GM12891 (cell line): ENCODE measurements around the gene TNPO2.
A peak's percentile ranks its signal among the peaks of the same experiment; 100 is the strongest.
"Not testable (repeated sequence)": the region's sequence is repeated elsewhere in the genome, so short reads cannot be mapped to it uniquely, and the experiment has no call there.

Source experiments
- DNase-seq: peaks from one replicate; pipeline ENCODE4 v3.0.0; 2011; ENCODE audit warnings: low spot score; ENCODE audit not compliant: insufficient read length
- FAIRE-seq: peaks from 2 replicates; lab custom pipeline; 2011; peaks lifted over from hg19 to GRCh38; lab: Jason Lieb, UNC
- PAX5 ChIP-seq: IDR thresholded peaks from 2 replicates; pipeline ENCODE4 v1.6.1; 2011; ENCODE audit warnings: low read length, moderate library complexity, mild to moderate bottlenecking; ENCODE audit not compliant: insufficient read depth, severe bottlenecking
- POLR2A ChIP-seq: IDR thresholded peaks from 2 replicates; pipeline ENCODE4 v1.6.1; 2011; ENCODE audit warnings: low read depth, low read length, control low read depth
- POLR2AphosphoS5 ChIP-seq: IDR thresholded peaks from 2 replicates; pipeline ENCODE4 v1.6.1; 2011; ENCODE audit warnings: low read depth, low read length, control low read depth
- POU2F2 ChIP-seq: IDR thresholded peaks from 2 replicates; pipeline ENCODE4 v1.6.1; 2011; ENCODE audit warnings: low read depth, mild to moderate bottlenecking, control low read depth, low read length, moderate library complexity
- SPI1 ChIP-seq: IDR thresholded peaks from 2 replicates; pipeline ENCODE4 v1.6.1; 2011; ENCODE audit warnings: low read depth, low read length, control low read depth
- TAF1 ChIP-seq: IDR thresholded peaks from 2 replicates; pipeline ENCODE4 v1.6.1; 2011; ENCODE audit warnings: low read depth, low read length, control low read depth

Gene TNPO2

GRCh38 chr19:12722566-12723380 lies 959 bp downstream of the TNPO2 start:
- DNase-seq: peak; percentile 97
- peak; percentile 96 for FAIRE-seq
- TF ChIP-seq POLR2A (peak; percentile 40; the same call in 1 of the 2 replicates), PAX5 (no peak), TAF1 (0 out of 2 replicates have a peak, but pooled peaks have one; percentile 16), POU2F2 (0 out of 2 replicates have a peak, but pooled peaks have one; percentile 65), POLR2AphosphoS5 (peak; percentile 76), SPI1 (no peak)

DNA sequence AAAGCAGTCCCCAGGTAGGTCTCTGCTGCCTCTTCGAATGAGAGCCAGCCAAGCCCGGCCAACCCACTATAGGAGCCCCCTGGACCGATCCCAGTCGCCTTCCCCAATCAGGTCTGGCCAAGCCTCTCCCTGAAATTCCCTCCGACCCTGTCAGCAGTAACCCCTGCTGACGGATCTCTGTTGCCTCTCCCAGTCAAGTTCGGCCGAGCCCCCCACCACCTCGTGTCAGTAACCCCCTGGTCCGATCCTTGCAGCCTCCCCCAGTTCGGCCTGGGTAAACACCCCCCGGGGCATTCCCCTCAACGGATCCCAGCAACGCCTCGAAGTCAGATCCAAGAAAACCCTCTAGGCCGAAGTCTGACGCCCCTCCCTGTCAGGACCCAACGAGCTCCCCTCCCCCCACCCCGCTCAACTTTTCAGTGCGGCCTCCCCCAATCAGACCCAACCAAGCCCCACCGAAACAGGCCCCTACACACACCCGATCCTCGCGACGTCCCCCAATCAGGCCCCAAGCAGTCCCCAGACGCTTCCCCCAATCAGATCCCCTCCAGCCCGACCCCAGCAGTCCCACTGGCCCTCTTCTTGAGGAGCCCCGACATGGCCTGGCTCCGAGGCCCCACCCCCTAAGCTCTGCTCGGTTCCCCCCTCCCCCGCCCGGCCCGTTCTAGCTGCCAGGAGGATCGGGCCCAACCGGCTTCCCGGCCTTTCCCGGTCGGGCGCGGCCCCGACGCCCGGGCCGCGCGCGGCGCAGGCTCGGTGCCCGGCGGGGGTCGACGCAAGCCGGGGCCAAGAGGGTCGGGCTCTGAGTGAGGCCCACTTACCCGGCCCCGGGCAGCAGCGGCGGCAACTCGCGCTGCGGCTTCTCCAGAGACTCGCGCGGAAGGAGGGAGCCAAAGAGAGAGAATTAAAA lies 1.8 kb downstream of the TNPO2 start:
- FAIRE-seq: no peak
- TF ChIP-seq POLR2AphosphoS5 (peak; percentile 59; the same call in 1 of the 2 replicates), TAF1 (peak; percentile 55; the same call in 1 of the 2 replicates), SPI1 (no peak), POLR2A (no peak), POU2F2 (peak; percentile 40; the same call in 1 of the 2 replicates), PAX5 (no peak)
- peak; percentile 75 for DNase-seq

DNA sequence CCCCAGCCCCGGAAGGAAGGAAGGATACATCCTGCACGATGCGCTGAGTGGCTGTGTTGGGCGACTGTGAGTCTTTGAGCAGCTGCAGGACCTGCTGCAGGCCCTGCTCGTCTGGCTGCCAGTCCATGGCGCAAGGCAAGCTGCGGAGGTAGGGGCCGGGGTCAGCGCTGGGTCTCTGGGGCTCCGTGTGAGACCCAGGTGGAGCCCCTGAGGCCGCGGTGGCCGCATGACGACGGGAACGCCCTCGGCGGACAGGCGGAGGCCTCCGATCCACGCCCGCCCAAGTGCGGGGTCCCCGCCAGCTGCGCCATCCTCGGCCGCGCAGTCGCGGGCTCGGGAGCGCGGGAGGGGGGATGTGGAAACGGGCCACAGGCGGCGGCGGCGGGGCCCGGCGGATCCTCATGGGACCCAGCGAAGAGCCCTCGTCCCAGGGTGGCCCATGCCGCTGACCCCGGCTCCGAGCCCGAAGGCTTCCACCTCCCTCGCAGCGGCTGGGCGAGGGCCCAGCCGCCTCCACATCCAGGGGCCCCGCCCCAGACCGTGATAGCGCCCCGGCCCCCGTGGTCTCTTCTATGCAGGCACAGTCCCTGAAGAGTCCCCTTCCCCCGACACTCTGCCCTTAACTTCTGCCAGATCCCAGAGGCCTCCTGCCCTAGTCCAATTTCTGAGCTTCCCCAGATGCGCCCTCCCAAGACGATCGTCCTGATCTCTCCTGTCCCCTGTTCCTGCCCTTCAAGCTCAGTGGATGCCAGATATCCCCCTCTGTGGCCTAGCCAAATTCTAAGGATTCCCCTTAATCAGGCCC lies 2.7 kb downstream of the TNPO2 start:
- FAIRE-seq: no peak
- TF ChIP-seq TAF1 (no peak), POLR2A (no peak), PAX5 (no peak), POU2F2 (no peak), POLR2AphosphoS5 (no peak), SPI1 (no peak)
- DNase-seq: no peak

DNA sequence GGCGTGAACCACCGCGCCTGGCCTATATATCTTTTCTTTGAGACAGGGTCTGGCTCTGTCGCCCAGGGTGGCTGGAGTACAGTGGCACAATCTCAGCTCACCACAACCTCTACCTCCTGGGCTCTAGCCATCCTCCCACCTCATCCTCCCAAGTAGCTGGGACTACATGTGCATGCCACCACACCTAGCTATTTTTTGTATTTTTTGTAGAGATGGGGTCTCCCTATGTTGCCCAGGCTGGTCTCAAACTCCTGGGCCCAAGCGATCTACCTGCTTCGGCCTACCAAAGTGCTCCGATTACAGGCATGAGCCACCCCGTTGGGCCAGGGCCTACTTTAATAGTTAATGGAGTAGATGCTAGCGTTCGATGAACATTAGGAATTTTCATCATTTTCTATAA lies 3.4 kb downstream of the TNPO2 start:
- DNase-seq (no peak), FAIRE-seq (no peak)
- TF ChIP-seq SPI1: no peak
- no peak for TF ChIP-seq POLR2AphosphoS5
- TF ChIP-seq POU2F2: no peak
- TF ChIP-seq TAF1: no peak
- TF ChIP-seq PAX5: no peak
- TF ChIP-seq POLR2A: no peak

DNA sequence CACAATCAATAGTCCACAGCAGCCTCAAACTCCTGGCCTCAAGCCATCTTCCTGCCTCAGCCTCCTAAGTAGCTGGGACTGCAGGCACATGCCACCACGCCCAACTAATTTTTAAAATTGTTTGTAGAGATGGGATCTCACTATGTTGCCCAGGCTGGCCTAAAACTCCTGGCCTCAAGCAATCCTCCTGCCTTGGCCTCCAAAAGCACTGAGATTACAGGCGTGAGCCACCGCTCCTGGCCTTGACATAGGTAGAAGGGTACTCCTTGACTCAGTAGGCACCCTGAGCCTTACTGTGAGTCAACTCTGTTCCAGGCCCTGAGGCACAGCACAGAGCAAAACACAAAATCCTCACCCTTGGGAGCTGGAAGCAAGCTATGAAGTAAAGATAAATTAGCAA lies 7.8 kb downstream of the TNPO2 start:
- TF ChIP-seq POLR2A (no peak), POLR2AphosphoS5 (no peak), PAX5 (no peak), SPI1 (no peak), POU2F2 (no peak), TAF1 (no peak)
- DNase-seq (no peak), FAIRE-seq (no peak)

DNA sequence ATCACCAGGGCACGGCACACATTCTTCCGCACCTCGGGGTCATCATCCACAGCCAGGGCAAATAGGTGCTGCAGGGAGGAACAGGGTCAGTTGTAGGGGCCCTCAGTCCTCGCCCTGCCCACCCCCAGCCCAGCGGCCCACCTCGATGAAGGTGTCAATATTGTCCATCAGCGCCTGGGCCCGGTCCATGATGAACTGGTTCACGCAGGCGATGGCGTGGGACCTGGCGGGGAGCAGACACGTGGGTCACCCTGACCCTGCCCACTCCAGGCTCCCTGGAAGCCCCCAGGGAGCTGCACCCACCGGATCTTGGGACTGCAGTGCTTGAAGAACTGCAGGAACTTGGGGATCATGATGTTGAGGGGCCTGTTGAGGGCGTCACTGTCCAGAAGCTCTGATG lies 8.6 kb downstream of the TNPO2 start:
- FAIRE-seq: no peak
- no peak for DNase-seq
- no peak for TF ChIP-seq PAX5
- no peak for TF ChIP-seq SPI1
- no peak for TF ChIP-seq POU2F2
- TF ChIP-seq POLR2AphosphoS5: no peak
- no peak for TF ChIP-seq TAF1
- TF ChIP-seq POLR2A: no peak

DNA sequence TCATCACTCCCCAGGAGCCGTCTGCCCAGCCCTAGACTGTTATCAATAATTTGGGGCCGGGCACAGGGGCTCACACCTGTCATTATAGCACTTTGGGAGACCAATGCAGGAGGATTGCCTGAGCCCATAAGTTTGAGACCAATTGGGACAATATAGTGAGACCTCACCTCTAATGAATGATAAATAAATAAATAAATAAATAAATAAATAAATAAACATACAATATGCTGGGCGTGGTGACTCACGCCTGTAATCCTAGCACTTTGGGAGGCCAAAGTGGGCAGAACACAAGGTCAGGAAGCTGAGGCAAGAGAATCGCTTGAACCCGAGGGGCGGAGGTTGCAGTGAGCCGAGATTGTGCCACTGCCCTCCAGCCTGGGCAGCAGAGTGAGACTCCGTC lies 10.4 kb downstream of the TNPO2 start:
- FAIRE-seq, DNase-seq: not testable (repeated sequence)

DNA sequence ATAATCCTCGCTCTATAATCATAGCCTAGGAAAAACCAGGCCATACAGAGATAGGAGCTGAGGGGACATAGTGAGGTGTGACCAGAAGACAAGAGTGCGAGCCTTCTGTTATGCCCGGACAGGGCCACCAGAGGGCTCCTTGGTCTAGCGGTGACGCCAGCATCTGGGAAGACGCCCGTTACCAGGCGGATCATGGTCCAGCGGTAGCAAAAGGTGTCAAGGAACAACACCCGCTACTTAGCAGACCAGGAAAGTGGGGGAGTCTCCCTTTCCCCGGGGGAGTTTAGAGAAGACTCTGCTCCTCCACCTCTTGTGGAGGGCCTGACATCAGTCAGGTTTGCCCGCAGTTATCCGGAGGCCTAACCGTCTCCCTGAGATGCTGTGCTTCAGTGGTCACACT lies 11.7 kb downstream of the TNPO2 start:
- not testable (repeated sequence) for FAIRE-seq, DNase-seq

- no peak for DNase-seq
- no peak for TF ChIP-seq POU2F2
- TF ChIP-seq POLR2AphosphoS5: no peak
- TF ChIP-seq TAF1: no peak
- TF ChIP-seq POLR2A: no peak
- TF ChIP-seq PAX5: no peak
- no peak for TF ChIP-seq SPI1
- FAIRE-seq: no peak
These were observed 12.5 kb downstream of the TNPO2 start for GRCh38 chr19:12711187-12711586.
